Neural cell (in vitro differentiated cells): ENCODE data around the gene PSEN2. TPM values are rescaled to one million over a fixed set of nuclear protein-coding genes. Genes with fewer than 3 reads are reported as not detected.

ENCODE experiments used
- H2AFZ ChIP-seq: fragments of 200-600, 300-800 bp; sonication (generic), shearing (Covaris generic); 2 replicates; pipeline ENCODE4 v1.6.0; 2014; ENCODE audit warnings: low read depth, mild to moderate bottlenecking, antibody characterized with exemption, low read length, moderate library complexity
- H3F3A ChIP-seq: fragments of 200-600 bp; shearing (Covaris generic); 2 replicates; pipeline ENCODE4 v1.6.1; 2016; ENCODE audit warnings: mild to moderate bottlenecking, moderate library complexity, mixed read lengths, antibody characterized with exemption, low read length; ENCODE audit not compliant: insufficient read depth, poor library complexity, severe bottlenecking
- H3K27ac ChIP-seq: fragments of 200-600, 300-800 bp; sonication (generic), shearing (Covaris generic); 2 replicates; pipeline ENCODE4 v1.5.1; 2014; ENCODE audit warnings: mild to moderate bottlenecking, low read length, moderate library complexity
- H3K27me3 ChIP-seq: fragments of 300-800, 200-600 bp; sonication (generic), shearing (Covaris generic); 2 replicates; pipeline ENCODE4 v1.6.0; 2014; ENCODE audit warnings: mild to moderate bottlenecking, low read depth, low read length, moderate library complexity; ENCODE audit not compliant: insufficient read depth
- H3K36me3 ChIP-seq: fragments of 300-800, 200-600 bp; sonication (generic), shearing (Covaris generic); 2 replicates; pipeline ENCODE4 v1.5.1; 2014; ENCODE audit warnings: mild to moderate bottlenecking, antibody characterized with exemption, low read length, moderate library complexity; ENCODE audit not compliant: insufficient read depth
- H3K4me2 ChIP-seq: fragments of 300-800, 200-600 bp; sonication (generic), shearing (Covaris generic); 2 replicates; pipeline ENCODE4 v1.6.0; 2014; ENCODE audit warnings: mild to moderate bottlenecking, low read length
- H3K4me3 ChIP-seq: fragments of 300-800, 200-600 bp; sonication (generic), shearing (Covaris generic); 2 replicates; pipeline ENCODE4 v1.5.1; 2014; ENCODE audit warnings: mild to moderate bottlenecking, low read length, moderate library complexity
- H3K79me2 ChIP-seq: fragments of 200-600 bp; shearing (Covaris generic); replicated peaks from 2 replicates; pipeline ENCODE4 v1.6.0; 2014; ENCODE audit warnings: mild to moderate bottlenecking, low read length, moderate library complexity; ENCODE audit not compliant: insufficient read depth
- H3K9ac ChIP-seq: fragments of 300-800, 200-600 bp; sonication (generic), shearing (Covaris generic); 2 replicates; pipeline ENCODE4 v1.6.1; 2016; ENCODE audit warnings: mild to moderate bottlenecking, low read length, mixed read lengths
- H3K9me2 ChIP-seq: fragments of 200-600 bp; shearing (Covaris generic); 2 replicates; pipeline ENCODE4 v1.6.1; 2016; ENCODE audit warnings: mild to moderate bottlenecking, low read length, mixed read lengths; ENCODE audit not compliant: insufficient read depth
- H3K9me3 ChIP-seq: fragments of 200-600, 300-800 bp; sonication (generic), shearing (Covaris generic); 2 replicates; pipeline ENCODE4 v1.6.1; 2016; ENCODE audit warnings: mild to moderate bottlenecking, mixed run types, low read length, moderate library complexity, mixed read lengths
- H4K20me1 ChIP-seq: fragments of 200-600 bp; shearing (Covaris generic); 2 replicates; pipeline ENCODE4 v1.6.1; 2016; ENCODE audit warnings: mild to moderate bottlenecking, mixed run types; ENCODE audit not compliant: insufficient read depth
- EP300 ChIP-seq: fragments of 450-650 bp; conservative IDR thresholded peaks from 2 replicates; pipeline ENCODE4 v1.6.1; 2014; ENCODE audit warnings: antibody characterized with exemption, mild to moderate bottlenecking, moderate library complexity; ENCODE audit not compliant: poor library complexity, severe bottlenecking
- EZH2 ChIP-seq: fragments of 200-600, 300-800 bp; shearing (Covaris generic), sonication (generic); IDR thresholded peaks from 2 replicates; pipeline ENCODE4 v1.6.1; 2014; ENCODE audit warnings: antibody characterized with exemption, low read length, borderline replicate concordance, mild to moderate bottlenecking; ENCODE audit not compliant: insufficient read depth, poor library complexity, severe bottlenecking
- MXI1 ChIP-seq: fragments of 450-650 bp; conservative IDR thresholded peaks from 2 replicates; pipeline ENCODE4 v1.6.1; 2014; ENCODE audit warnings: antibody characterized with exemption, mild to moderate bottlenecking; ENCODE audit not compliant: poor library complexity, severe bottlenecking
- POLR2AphosphoS5 ChIP-seq: IDR thresholded peaks from 2 replicates; pipeline ENCODE4 v1.6.1; 2012
- RAD21 ChIP-seq: fragments of 450-650 bp; conservative IDR thresholded peaks from 2 replicates; pipeline ENCODE4 v1.6.1; 2014; ENCODE audit warnings: antibody characterized with exemption, mild to moderate bottlenecking, moderate library complexity
- SMC3 ChIP-seq: fragments of 450-650 bp; conservative IDR thresholded peaks from 2 replicates; pipeline ENCODE4 v1.6.1; 2014; ENCODE audit warnings: antibody characterized with exemption, mild to moderate bottlenecking, moderate library complexity; ENCODE audit not compliant: poor library complexity
- TAF1 ChIP-seq: IDR thresholded peaks from 2 replicates; pipeline ENCODE4 v1.6.1; 2012; ENCODE audit warnings: low read depth
- polyA plus RNA-seq: library from polyadenylated mRNA; depleted of rRNA; stranded (reverse); fragments of >200 nt; gene quantifications from 2 replicates; pipeline ENCODE4 v1.2.3, GENCODE V29; 2014
- TF ChIP-seq, protein P1 (sequence below): IDR thresholded peaks from 2 replicates; pipeline ENCODE4 v1.6.1; 2012; ENCODE audit warnings: borderline replicate concordance
- TF ChIP-seq, protein P2 (sequence below): fragments of 450-650 bp; IDR thresholded peaks from 2 replicates; pipeline ENCODE4 v1.5.1; 2014; ENCODE audit warnings: antibody characterized with exemption, mild to moderate bottlenecking, moderate library complexity; ENCODE audit not compliant: poor library complexity, severe bottlenecking

PSEN2 gene
- polyA plus RNA-seq, 1 donor from 2014 or later = 12.9 TPM

GRCh38 chr1:226886122-226886901 is 15.9 kb downstream of the PSEN2 start:
- Histone ChIP-seq H3K27ac (no peak overlapping the region), H3K79me2 (no peaks in the 10 kb centered on the region), H4K20me1 (no peaks in the 10 kb centered on the region), H3F3A (no peaks in the 10 kb centered on the region), H3K4me3 (no peak overlapping the region), H2AFZ (no peak overlapping the region), H3K9me2 (no peaks in the 10 kb centered on the region), H3K27me3 (no peaks in the 10 kb centered on the region), H3K4me2 (no peak overlapping the region), H3K36me3 (no peaks in the 10 kb centered on the region), H3K9me3 (no peaks in the 10 kb centered on the region), H3K9ac (no peak overlapping the region)
- TF ChIP-seq EZH2 (no peak), MXI1 (no peak), POLR2AphosphoS5 (no peak), EP300 (no peak), RAD21 (no peak), SMC3 (no peak), TAF1 (no peak)
- TF ChIP-seq, protein P1, sequence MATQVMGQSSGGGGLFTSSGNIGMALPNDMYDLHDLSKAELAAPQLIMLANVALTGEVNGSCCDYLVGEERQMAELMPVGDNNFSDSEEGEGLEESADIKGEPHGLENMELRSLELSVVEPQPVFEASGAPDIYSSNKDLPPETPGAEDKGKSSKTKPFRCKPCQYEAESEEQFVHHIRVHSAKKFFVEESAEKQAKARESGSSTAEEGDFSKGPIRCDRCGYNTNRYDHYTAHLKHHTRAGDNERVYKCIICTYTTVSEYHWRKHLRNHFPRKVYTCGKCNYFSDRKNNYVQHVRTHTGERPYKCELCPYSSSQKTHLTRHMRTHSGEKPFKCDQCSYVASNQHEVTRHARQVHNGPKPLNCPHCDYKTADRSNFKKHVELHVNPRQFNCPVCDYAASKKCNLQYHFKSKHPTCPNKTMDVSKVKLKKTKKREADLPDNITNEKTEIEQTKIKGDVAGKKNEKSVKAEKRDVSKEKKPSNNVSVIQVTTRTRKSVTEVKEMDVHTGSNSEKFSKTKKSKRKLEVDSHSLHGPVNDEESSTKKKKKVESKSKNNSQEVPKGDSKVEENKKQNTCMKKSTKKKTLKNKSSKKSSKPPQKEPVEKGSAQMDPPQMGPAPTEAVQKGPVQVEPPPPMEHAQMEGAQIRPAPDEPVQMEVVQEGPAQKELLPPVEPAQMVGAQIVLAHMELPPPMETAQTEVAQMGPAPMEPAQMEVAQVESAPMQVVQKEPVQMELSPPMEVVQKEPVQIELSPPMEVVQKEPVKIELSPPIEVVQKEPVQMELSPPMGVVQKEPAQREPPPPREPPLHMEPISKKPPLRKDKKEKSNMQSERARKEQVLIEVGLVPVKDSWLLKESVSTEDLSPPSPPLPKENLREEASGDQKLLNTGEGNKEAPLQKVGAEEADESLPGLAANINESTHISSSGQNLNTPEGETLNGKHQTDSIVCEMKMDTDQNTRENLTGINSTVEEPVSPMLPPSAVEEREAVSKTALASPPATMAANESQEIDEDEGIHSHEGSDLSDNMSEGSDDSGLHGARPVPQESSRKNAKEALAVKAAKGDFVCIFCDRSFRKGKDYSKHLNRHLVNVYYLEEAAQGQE = no peak
- TF ChIP-seq, protein P2, sequence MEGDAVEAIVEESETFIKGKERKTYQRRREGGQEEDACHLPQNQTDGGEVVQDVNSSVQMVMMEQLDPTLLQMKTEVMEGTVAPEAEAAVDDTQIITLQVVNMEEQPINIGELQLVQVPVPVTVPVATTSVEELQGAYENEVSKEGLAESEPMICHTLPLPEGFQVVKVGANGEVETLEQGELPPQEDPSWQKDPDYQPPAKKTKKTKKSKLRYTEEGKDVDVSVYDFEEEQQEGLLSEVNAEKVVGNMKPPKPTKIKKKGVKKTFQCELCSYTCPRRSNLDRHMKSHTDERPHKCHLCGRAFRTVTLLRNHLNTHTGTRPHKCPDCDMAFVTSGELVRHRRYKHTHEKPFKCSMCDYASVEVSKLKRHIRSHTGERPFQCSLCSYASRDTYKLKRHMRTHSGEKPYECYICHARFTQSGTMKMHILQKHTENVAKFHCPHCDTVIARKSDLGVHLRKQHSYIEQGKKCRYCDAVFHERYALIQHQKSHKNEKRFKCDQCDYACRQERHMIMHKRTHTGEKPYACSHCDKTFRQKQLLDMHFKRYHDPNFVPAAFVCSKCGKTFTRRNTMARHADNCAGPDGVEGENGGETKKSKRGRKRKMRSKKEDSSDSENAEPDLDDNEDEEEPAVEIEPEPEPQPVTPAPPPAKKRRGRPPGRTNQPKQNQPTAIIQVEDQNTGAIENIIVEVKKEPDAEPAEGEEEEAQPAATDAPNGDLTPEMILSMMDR = no peak

- H3K4me2 ChIP-seq = no peak overlapping the region
- no peaks in the 10 kb centered on the region for H3K9me2 ChIP-seq
- H3K36me3 ChIP-seq = no peaks in the 10 kb centered on the region
- H3K27me3 ChIP-seq = no peaks in the 10 kb centered on the region
- TF ChIP-seq RAD21 (no peak), POLR2AphosphoS5 (no peak), EZH2 (no peak), EP300 (no peak), TAF1 (no peak)
- TF ChIP-seq, protein P1 = no peak
- H3K79me2 ChIP-seq = no peaks in the 10 kb centered on the region
- H3F3A ChIP-seq = no peaks in the 10 kb centered on the region
- no peak overlapping the region for H3K4me3 ChIP-seq
- H2AFZ ChIP-seq = no peak overlapping the region
- H4K20me1 ChIP-seq = no peaks in the 10 kb centered on the region
- no peak overlapping the region for H3K27ac ChIP-seq
- no peak overlapping the region for H3K9ac ChIP-seq
- no peaks in the 10 kb centered on the region for H3K9me3 ChIP-seq
Measured at GRCh38 chr1:226887006-226887405, 16.6 kb downstream of the PSEN2 start.
